22Rv1 (cell line): Measurements from ENCODE around the gene ARMC9.

Experiments
- H3K27ac ChIP-seq: fragments of 450-650 bp; 2 replicates; pipeline ENCODE4 v1.5.1; 2017
- ZFX ChIP-seq: fragments of 450-650 bp; IDR thresholded peaks from 2 replicates; pipeline ENCODE4 v1.6.1; 2017; ENCODE audit warnings: antibody characterized with exemption, borderline replicate concordance
- TF ChIP-seq, protein P1 (sequence below): fragments of 450-650 bp; IDR thresholded peaks from 2 replicates; pipeline ENCODE4 v1.5.1; 2017; ENCODE audit warnings: mild to moderate bottlenecking

ARMC9 gene

DNA sequence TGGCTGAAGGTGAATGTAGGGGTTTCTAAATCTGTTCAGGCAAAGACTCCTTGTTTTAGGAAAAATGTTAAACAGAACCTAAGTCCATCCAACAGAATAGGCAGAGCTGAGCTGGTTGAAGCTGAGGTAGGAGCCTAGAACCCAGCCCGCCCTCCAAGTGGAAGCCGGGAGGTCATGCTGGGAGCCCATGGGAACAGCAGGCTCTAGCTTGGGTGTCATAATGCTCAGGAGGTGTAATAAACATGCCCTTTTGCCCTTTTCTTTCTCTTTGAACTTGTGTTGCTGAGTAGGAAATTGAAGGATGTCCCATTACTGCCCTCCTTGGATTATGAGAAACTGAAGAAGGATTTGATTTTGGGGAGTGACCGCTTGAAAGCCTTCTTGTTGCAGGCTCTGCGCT lies 60.3 kb downstream of the ARMC9 start:
- H3K27ac ChIP-seq: no peak overlapping the region
- TF ChIP-seq ZFX: no peak
- TF ChIP-seq, protein P1, sequence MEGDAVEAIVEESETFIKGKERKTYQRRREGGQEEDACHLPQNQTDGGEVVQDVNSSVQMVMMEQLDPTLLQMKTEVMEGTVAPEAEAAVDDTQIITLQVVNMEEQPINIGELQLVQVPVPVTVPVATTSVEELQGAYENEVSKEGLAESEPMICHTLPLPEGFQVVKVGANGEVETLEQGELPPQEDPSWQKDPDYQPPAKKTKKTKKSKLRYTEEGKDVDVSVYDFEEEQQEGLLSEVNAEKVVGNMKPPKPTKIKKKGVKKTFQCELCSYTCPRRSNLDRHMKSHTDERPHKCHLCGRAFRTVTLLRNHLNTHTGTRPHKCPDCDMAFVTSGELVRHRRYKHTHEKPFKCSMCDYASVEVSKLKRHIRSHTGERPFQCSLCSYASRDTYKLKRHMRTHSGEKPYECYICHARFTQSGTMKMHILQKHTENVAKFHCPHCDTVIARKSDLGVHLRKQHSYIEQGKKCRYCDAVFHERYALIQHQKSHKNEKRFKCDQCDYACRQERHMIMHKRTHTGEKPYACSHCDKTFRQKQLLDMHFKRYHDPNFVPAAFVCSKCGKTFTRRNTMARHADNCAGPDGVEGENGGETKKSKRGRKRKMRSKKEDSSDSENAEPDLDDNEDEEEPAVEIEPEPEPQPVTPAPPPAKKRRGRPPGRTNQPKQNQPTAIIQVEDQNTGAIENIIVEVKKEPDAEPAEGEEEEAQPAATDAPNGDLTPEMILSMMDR: no peak

DNA sequence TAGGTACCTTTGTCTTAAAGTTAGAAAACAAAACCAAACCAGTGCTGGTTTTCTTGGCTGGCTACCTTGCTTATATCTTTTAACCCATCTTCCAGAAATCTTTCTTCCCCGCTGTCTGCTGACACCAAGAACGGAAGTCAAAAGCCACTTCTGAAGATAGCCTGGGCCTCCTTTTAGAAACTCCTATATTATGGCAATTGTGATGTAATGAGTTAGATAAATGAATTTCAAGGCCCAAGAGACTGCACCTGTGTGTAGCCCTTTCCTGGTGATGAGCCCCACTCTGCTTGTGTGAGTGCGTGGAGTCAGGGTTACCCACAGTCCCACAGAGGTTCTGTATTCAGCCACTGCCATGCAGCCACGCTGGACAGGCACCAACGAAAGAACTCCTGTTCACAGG lies 60.7 kb downstream of the ARMC9 start:
- TF ChIP-seq, protein P1: no peak
- TF ChIP-seq ZFX: no peak
- H3K27ac ChIP-seq: no peak overlapping the region

DNA sequence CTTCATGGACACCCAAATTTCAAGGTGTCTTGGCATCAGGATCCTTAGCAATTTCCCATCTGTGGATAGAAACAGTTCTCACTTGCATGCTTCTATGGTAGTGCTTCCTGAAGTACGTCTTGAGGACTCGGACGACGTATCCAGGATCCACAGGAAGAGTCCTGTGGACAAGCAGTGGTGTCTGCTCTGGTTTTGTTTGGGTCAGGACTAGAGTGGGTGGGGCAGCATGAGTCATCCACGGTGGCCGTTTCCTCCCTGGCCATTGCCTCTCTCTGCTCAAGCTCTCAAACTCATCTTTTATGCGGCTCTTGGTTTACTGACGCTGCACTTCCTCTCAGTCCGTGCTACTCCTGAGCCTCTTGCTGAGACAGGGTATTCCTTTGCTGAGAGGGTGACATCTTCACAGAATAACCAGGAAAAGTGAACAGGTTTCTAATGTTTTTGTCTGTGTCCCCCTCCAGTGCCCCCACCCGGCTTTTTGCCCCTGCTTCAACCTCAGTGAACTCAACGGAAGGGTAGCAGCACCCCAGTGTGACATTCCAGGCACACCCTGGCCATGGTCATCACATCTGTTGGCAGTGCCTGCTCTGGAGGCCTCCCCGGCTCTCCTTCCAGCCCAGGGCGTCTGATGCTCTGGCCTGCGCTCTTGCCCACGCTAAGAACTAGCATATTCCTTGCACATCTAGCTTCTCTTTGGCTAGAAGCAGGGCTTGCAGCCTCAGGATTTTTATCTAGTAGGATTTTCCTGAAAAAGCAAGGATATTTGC lies 62.2 kb downstream of the ARMC9 start:
- TF ChIP-seq ZFX: no peak
- TF ChIP-seq, protein P1: no peak
- H3K27ac ChIP-seq: no peak overlapping the region

DNA sequence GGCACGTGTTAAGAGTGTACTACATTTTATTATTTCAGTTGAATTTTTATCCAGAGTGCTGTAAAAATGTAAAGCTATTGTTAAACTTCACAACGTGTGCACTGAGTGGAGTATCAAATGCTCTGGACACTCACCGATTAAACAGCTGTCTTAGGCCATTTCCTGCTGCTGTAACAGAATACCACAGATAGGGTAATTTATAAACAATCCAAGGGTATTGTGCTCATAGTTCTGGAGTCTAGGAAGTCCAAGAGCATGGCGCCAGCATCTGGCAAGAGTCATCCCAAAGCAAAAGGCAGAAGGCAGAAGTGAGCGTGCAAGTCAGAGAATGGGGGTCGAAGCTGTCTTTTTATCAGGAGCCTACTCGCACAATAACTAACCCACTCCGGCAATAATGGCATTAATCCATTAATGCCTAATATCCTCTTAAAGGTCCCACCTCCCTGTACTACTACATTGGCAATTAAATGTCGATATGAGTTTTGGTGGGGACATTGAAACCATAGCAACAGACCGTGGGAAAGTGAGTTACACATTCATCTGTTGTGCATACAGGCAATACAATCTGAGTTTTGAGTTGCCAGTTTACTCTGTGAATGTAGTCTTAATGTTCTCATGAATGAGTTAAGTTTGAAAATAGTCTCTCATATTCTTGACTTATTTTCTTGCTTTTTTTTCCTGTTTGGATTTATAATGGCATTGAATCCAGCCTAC lies 64.8 kb downstream of the ARMC9 start:
- no peak overlapping the region for H3K27ac ChIP-seq
- TF ChIP-seq, protein P1: no peak
- no peak for TF ChIP-seq ZFX

DNA sequence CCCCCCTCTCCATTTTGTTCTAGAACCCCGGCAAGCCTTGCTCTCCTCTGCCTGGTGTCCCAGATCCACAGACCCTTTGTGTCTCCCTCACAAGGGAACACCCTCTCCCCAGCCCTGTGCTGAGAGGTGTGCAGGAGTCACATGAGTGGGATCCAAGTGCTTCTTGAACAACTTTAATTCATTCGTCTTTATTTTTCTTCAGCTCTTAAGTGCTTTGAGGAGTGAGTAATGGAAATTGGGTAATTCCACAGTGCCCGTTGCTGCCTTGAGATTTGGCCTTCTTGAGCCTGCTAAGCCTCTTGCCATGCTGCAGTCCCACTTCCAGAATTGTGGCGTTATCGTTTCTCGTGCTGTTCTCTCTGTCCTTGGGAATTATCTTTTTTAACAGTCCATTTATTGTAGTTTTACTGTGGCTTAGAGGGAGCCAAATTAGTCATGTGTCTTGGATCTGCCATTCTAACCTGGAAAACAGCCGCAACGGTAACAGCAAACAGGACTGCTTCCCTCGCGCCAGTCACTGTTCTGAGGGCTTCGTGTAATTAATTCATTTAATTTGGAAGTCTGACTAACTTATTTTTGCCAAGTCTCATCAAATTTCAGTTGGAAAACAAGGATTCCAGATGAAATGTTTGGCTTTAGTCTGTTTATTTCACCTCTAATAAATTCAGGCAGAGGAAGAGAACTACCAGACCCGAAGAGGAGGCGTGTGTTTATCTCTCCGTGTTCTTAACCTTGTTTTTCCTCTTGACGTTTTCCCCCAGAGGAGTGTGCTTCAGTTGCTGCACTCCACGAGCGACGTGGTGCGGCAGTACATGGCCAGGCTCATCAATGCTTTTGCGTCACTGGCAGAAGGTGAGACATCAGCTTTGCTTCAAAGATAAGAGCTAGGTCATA lies 72.0 kb downstream of the ARMC9 start:
- no peak overlapping the region for H3K27ac ChIP-seq
- no peak for TF ChIP-seq ZFX

DNA sequence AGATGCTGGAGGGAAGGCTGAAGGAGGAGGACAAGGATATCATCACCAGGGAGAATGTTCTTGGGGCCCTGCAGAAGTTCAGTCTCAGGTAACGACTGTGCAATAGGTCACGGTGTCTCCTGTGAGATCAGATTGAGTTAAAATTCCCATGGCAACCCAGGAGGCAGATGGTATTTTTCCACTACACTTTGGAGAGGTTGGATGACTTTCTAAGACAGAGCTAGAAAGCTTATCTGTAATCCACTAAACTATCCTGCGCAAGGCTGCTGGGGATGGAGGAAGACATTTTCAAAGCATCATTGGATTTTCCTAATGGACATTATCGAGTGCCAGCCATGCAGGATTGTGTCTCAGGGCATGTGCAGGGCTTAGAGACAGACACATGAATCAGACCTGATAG lies 74.6 kb downstream of the ARMC9 start:
- TF ChIP-seq ZFX: no peak
- TF ChIP-seq, protein P1: no peak
- H3K27ac ChIP-seq: no peak overlapping the region

DNA sequence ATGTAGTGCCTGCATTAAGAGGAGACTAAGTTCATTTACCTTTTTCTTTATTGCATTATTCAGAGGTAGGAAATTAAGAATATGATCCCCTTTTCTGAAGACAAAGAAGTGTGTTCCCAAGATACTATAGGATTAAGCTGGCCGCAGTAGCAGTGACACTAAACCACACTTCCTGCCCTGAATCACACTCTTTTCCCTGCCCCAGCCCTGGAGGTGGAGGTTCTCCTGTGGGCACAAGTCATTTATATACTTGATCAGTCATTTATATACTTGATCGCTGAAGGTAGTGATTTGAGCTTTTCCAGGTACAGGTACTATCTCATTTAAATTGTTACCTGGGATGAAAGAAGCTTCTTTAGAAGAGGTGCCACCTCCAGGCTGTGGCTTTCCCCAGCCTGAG lies 78.6 kb downstream of the ARMC9 start:
- no peak for TF ChIP-seq ZFX
- TF ChIP-seq, protein P1: no peak
- H3K27ac ChIP-seq: no peak overlapping the region
